Measurements from ENCODE around the gene BAZ1A. TPM values are rescaled to one million over a fixed set of nuclear protein-coding genes. Genes with fewer than 3 reads are reported as not detected.

BAZ1A gene
- total and polyA plus RNA-seq, 10 of the 15 experiments (the other 5 are each of a cell fraction or from before 2014, with no cell fraction given): 34.3 to 96.5 (median 50.7) TPM

GRCh38 chr14:34911209-34912150 is 36.3 kb upstream of the BAZ1A start:
- CTCF ChIA-PET: interaction anchor here (1.5 kb wide), 1 partner anchor 188 kb away, joined by 4 read pairs; no protein-coding TSS in a partner anchor
- ATAC-seq (no peak), DNase-seq (ENCODE audit: low read depth, low spot score) (no peak), FAIRE-seq (no peak)
- Histone ChIP-seq H3K9me3 (replicated peaks; ENCODE audit: control insufficient read depth, insufficient read depth, low read length) (no peaks in the 10 kb centered on the region), H3K79me2 (ENCODE audit: control insufficient read depth, insufficient read depth, low read length) (no peaks in the 10 kb centered on the region), H3K4me1 (ENCODE audit: control insufficient read depth, insufficient read depth, low read length) (peaks cover 3% of the 10 kb centered on the region; the same call in 1 of the 2 replicates), H3K27ac (ENCODE audit: control insufficient read depth, insufficient read depth) (no peak overlapping the region), H3K36me3 (ENCODE audit: control insufficient read depth in 2 of 2, insufficient read depth in 2 of 2, low read length in 1 of 2) (no peaks in the 10 kb centered on the region), H4K20me1 (ENCODE audit: control insufficient read depth, insufficient read depth) (no peaks in the 10 kb centered on the region), H2AFZ (ENCODE audit: control insufficient read depth, low read depth, low read length) (no peak overlapping the region), H3K4me3 (no peak overlapping the region), H3K9ac (ENCODE audit: control insufficient read depth, insufficient read depth, low read length) (no peak overlapping the region), H3K27me3 (replicated peaks in 1 of 2; ENCODE audit: control insufficient read depth in 2 of 2, insufficient read depth in 2 of 2, low read length in 1 of 2) (no peaks in the 10 kb centered on the region), H3K4me2 (ENCODE audit: control insufficient read depth, insufficient read depth) (no peak overlapping the region)
- intact Hi-C loops (cut with micrococcal nuclease; ENCODE audit: unreplicated experiment): no loop called here
- in situ Hi-C loops (cut with MboI): no loop called here
- POLR2A ChIA-PET: interaction anchor here (0.6 to 1.1 kb wide), 2 partner anchors 35 to 70 kb away, joined by 3 read pairs; no protein-coding TSS in a partner anchor
- SMC1A ChIA-PET (ENCODE audit: uncharacterized antibody, unreplicated experiment): interaction anchor here (1.2 kb wide), 1 partner anchor 28 kb away, joined by 3 read pairs; no protein-coding TSS in a partner anchor
- BruUV-seq (replicated peaks): no TSS peak
- 95% methylated on average over 6 of the region's 6 CpGs for WGBS (ENCODE audit: insufficient coverage, insufficient replicate concordance, low lambda C conversion rate, missing lambda C conversion rate)
- RAD21 ChIA-PET (ENCODE audit: unreplicated experiment): interaction anchor here (0.6 to 1.0 kb wide), 2 partner anchors 19 to 189 kb away, joined by 3 read pairs; no protein-coding TSS in a partner anchor
- TF ChIP-seq BCLAF1 (IDR thresholded peaks at IDR 0.05) (no peak), SMAD5 (IDR thresholded peaks at IDR 0.05; ENCODE audit: low read depth) (no peak), ASH2L (IDR thresholded peaks at IDR 0.05; ENCODE audit: borderline replicate concordance, low read depth) (no peak), JUNB (IDR thresholded peaks at IDR 0.05) (no peak), ZNF622 (IDR thresholded peaks at IDR 0.05) (no peak), RUNX3 (IDR thresholded peaks at IDR 0.05; ENCODE audit: low read length) (no peak), POU2F2 (IDR thresholded peaks at IDR 0.05; ENCODE audit: borderline replicate concordance, low read depth, low read length) (no peak), IRF4 (IDR thresholded peaks at IDR 0.05; ENCODE audit: low read depth, low read length) (no peak), ZBTB40 (IDR thresholded peaks at IDR 0.05; ENCODE audit: borderline replicate concordance) (no peak), YY1 (IDR thresholded peaks at IDR 0.05; ENCODE audit: low read depth, low read length) (no peak), RCOR1 (conservative IDR thresholded peaks at IDR 0.05; ENCODE audit: low read depth, low read length) (no peak), IRF5 (IDR thresholded peaks at IDR 0.05; ENCODE audit: borderline replicate concordance) (no peak), YBX1 (IDR thresholded peaks at IDR 0.05) (no peak)

All from GM12878 (cell line).